Activated T-helper 1 cell treated with anti-CD3 and anti-CD28 coated beads, Interleukin-12 subunit alpha, Interleukin-12 subunit beta, Interleukin-2, Interleukin-4 antibody, amounts not matched to agents 30 ng/mL and 10 ng/mL and 1 ng/mL, durations not matched to agents 14 hours and 24 hours and 36 hours (primary cell): ENCODE data around the gene FRAS1. TPM values are rescaled to one million over a fixed set of nuclear protein-coding genes. Genes with fewer than 3 reads are reported as not detected.
"Not testable (repeated sequence)": the region's sequence is repeated elsewhere in the genome, so short reads cannot be mapped to it uniquely, and the experiment has no call there.

Experiments
- DNase-seq: peaks from one replicate; pipeline ENCODE4 v3.0.0; 2021; ENCODE audit warnings: low spot score
- H3K27ac Mint-ChIP-seq: one replicate; pipeline ENCODE4 v1.8.0; 2021; ENCODE audit warnings: mild to moderate bottlenecking, mixed read lengths
- H3K27me3 Mint-ChIP-seq: one replicate; pipeline ENCODE4 v1.8.0; 2022; ENCODE audit warnings: mild to moderate bottlenecking, moderate library complexity, mixed read lengths; ENCODE audit not compliant: insufficient read depth
- H3K36me3 Mint-ChIP-seq: one replicate; pipeline ENCODE4 v1.8.0; 2021; ENCODE audit warnings: low read depth, mixed read lengths
- H3K4me1 Mint-ChIP-seq: one replicate; pipeline ENCODE4 v1.8.0; 2021; ENCODE audit warnings: low read depth, mixed read lengths
- H3K4me3 Mint-ChIP-seq: one replicate; pipeline ENCODE4 v1.8.0; 2021; ENCODE audit warnings: mild to moderate bottlenecking, moderate library complexity, mixed read lengths
- H3K9me3 Mint-ChIP-seq: one replicate; pipeline ENCODE4 v1.8.0; 2021; ENCODE audit warnings: mixed read lengths
- intact Hi-C: fragments of 100-400 bp; cut with micrococcal nuclease; formaldehyde crosslinking; loops from one replicate; pipeline ENCODE4 v1.15.1; 2024
- total RNA-seq: library from RNA; stranded (reverse); gene quantifications from 2 replicates; pipeline ENCODE4 v1.2.3, GENCODE V29; 2022

Gene FRAS1
- total RNA-seq, 1 donor from 2014 or later = not detected

GRCh38 chr4:78265006-78265405 is 207.9 kb downstream of the FRAS1 start:
- Mint-ChIP-seq H3K36me3 (no peaks in the 10 kb centered on the region), H3K4me1 (no peaks in the 10 kb centered on the region), H3K4me3 (no peak overlapping the region), H3K9me3 (no peaks in the 10 kb centered on the region), H3K27ac (no peak overlapping the region), H3K27me3 (no peaks in the 10 kb centered on the region)
- intact Hi-C loops = no loop called here
- no peak for DNase-seq

GRCh38 chr4:78267790-78268189 is 210.7 kb downstream of the FRAS1 start:
- Mint-ChIP-seq H3K9me3 (no peaks in the 10 kb centered on the region), H3K27ac (no peak overlapping the region), H3K4me3 (no peak overlapping the region), H3K4me1 (no peaks in the 10 kb centered on the region), H3K27me3 (no peaks in the 10 kb centered on the region), H3K36me3 (no peaks in the 10 kb centered on the region)
- no peak for DNase-seq
- intact Hi-C loops = no loop called here

- Mint-ChIP-seq H3K36me3 (no peaks in the 10 kb centered on the region), H3K4me3 (no peak overlapping the region), H3K9me3 (no peaks in the 10 kb centered on the region), H3K27me3 (no peaks in the 10 kb centered on the region), H3K27ac (no peak overlapping the region), H3K4me1 (no peaks in the 10 kb centered on the region)
- no peak for DNase-seq
- intact Hi-C loops = no loop called here
Measured at GRCh38 chr4:78268597-78268996, 211.5 kb downstream of the FRAS1 start.

GRCh38 chr4:78275450-78275849 is 218.3 kb downstream of the FRAS1 start:
- H3K27ac Mint-ChIP-seq, H3K4me3 Mint-ChIP-seq, intact Hi-C loops, H3K4me1 Mint-ChIP-seq, H3K9me3 Mint-ChIP-seq, DNase-seq, H3K27me3 Mint-ChIP-seq, H3K36me3 Mint-ChIP-seq: not testable (repeated sequence)

- Mint-ChIP-seq H3K9me3 (no peaks in the 10 kb centered on the region), H3K27ac (no peak overlapping the region), H3K27me3 (peaks cover 5% of the 10 kb centered on the region), H3K36me3 (no peaks in the 10 kb centered on the region), H3K4me3 (no peak overlapping the region), H3K4me1 (no peaks in the 10 kb centered on the region)
- intact Hi-C loops = no loop called here
- DNase-seq = no peak
Measured at GRCh38 chr4:78286281-78286680, 229.2 kb downstream of the FRAS1 start.

GRCh38 chr4:78288327-78288726 is 231.2 kb downstream of the FRAS1 start:
- Mint-ChIP-seq H3K9me3 (no peaks in the 10 kb centered on the region), H3K36me3 (no peaks in the 10 kb centered on the region), H3K4me1 (no peaks in the 10 kb centered on the region), H3K27ac (no peak overlapping the region), H3K4me3 (no peak overlapping the region), H3K27me3 (peaks cover 5% of the 10 kb centered on the region)
- no peak for DNase-seq
- intact Hi-C loops = no loop called here

GRCh38 chr4:78291277-78291676 is 234.2 kb downstream of the FRAS1 start:
- Mint-ChIP-seq H3K27ac (no peak overlapping the region), H3K36me3 (no peaks in the 10 kb centered on the region), H3K9me3 (no peaks in the 10 kb centered on the region), H3K27me3 (peaks cover 8% of the 10 kb centered on the region), H3K4me3 (no peak overlapping the region), H3K4me1 (no peaks in the 10 kb centered on the region)
- DNase-seq = no peak
- intact Hi-C loops = no loop called here

GRCh38 chr4:78292341-78292740 is 235.2 kb downstream of the FRAS1 start:
- Mint-ChIP-seq H3K9me3 (no peaks in the 10 kb centered on the region), H3K4me1 (peaks cover 8% of the 10 kb centered on the region), H3K27ac (no peak overlapping the region), H3K36me3 (no peaks in the 10 kb centered on the region), H3K4me3 (no peak overlapping the region), H3K27me3 (peaks cover 11% of the 10 kb centered on the region)
- intact Hi-C loops = no loop called here
- no peak for DNase-seq

GRCh38 chr4:78292856-78293255 is 235.7 kb downstream of the FRAS1 start:
- H3K27ac Mint-ChIP-seq = no peak overlapping the region
- DNase-seq = no peak
- H3K27me3 Mint-ChIP-seq = peaks cover 11% of the 10 kb centered on the region
- H3K36me3 Mint-ChIP-seq = no peaks in the 10 kb centered on the region
- H3K4me1 Mint-ChIP-seq = peaks cover 12% of the 10 kb centered on the region
- H3K9me3 Mint-ChIP-seq = no peaks in the 10 kb centered on the region
- no peak overlapping the region for H3K4me3 Mint-ChIP-seq
- intact Hi-C loops = no loop called here

GRCh38 chr4:78293348-78293747 is 236.2 kb downstream of the FRAS1 start:
- intact Hi-C loops = no loop called here
- no peaks in the 10 kb centered on the region for H3K36me3 Mint-ChIP-seq
- no peak overlapping the region for H3K4me3 Mint-ChIP-seq
- no peak overlapping the region for H3K27ac Mint-ChIP-seq
- H3K9me3 Mint-ChIP-seq = no peaks in the 10 kb centered on the region
- no peak for DNase-seq
- peaks cover 12% of the 10 kb centered on the region for H3K4me1 Mint-ChIP-seq
- H3K27me3 Mint-ChIP-seq = peaks cover 11% of the 10 kb centered on the region

GRCh38 chr4:78293821-78294301 is 236.7 kb downstream of the FRAS1 start:
- Mint-ChIP-seq H3K27me3 (peaks cover 11% of the 10 kb centered on the region), H3K9me3 (no peaks in the 10 kb centered on the region), H3K36me3 (no peaks in the 10 kb centered on the region), H3K4me1 (peaks cover 12% of the 10 kb centered on the region), H3K27ac (no peak overlapping the region), H3K4me3 (no peak overlapping the region)
- no peak for DNase-seq
- intact Hi-C loops = no loop called here

GRCh38 chr4:78296261-78296660 is 239.1 kb downstream of the FRAS1 start:
- intact Hi-C loops = no loop called here
- no peaks in the 10 kb centered on the region for H3K9me3 Mint-ChIP-seq
- no peak overlapping the region for H3K27ac Mint-ChIP-seq
- H3K4me1 Mint-ChIP-seq = peaks cover 12% of the 10 kb centered on the region
- H3K4me3 Mint-ChIP-seq = no peak overlapping the region
- H3K27me3 Mint-ChIP-seq = peaks cover 11% of the 10 kb centered on the region
- no peak for DNase-seq
- H3K36me3 Mint-ChIP-seq = no peaks in the 10 kb centered on the region

- no peak overlapping the region for H3K4me3 Mint-ChIP-seq
Measured at GRCh38 chr4:78297116-78297800, 240.1 kb downstream of the FRAS1 start.

GRCh38 chr4:78298618-78299017 is 241.5 kb downstream of the FRAS1 start:
- DNase-seq = no peak

More at GRCh38 chr4:78297116-78297800, 240.1 kb downstream of the FRAS1 start:
- H3K27me3 Mint-ChIP-seq = peaks cover 11% of the 10 kb centered on the region
- H3K36me3 Mint-ChIP-seq = no peaks in the 10 kb centered on the region
- peaks cover 12% of the 10 kb centered on the region for H3K4me1 Mint-ChIP-seq
- intact Hi-C loops = no loop called here
- DNase-seq = no peak
- H3K27ac Mint-ChIP-seq = no peak overlapping the region
- H3K9me3 Mint-ChIP-seq = no peaks in the 10 kb centered on the region

More at GRCh38 chr4:78298618-78299017, 241.5 kb downstream of the FRAS1 start:
- Mint-ChIP-seq H3K4me1 (peaks cover 12% of the 10 kb centered on the region), H3K27ac (no peak overlapping the region), H3K4me3 (no peak overlapping the region), H3K27me3 (peaks cover 11% of the 10 kb centered on the region), H3K36me3 (no peaks in the 10 kb centered on the region), H3K9me3 (no peaks in the 10 kb centered on the region)
- intact Hi-C loops = loop anchor here (1.0 kb wide), 1 partner anchor 43 kb away; no protein-coding TSS in a partner anchor
